D721Med (cell line): ENCODE measurements around the gene ZBTB7B.

ENCODE experiments used
- DNase-seq: peaks from one replicate; pipeline ENCODE4 v3.0.0; 2011; ENCODE audit warnings: low spot score; ENCODE audit not compliant: insufficient read length
- FAIRE-seq: peaks from 2 replicates; lab custom pipeline; 2011; peaks lifted over from hg19 to GRCh38; lab: Jason Lieb, UNC
- CTCF ChIP-seq: IDR thresholded peaks from 2 replicates; pipeline ENCODE4 v1.5.1; 2012; ENCODE audit warnings: mild to moderate bottlenecking, control low read depth; ENCODE audit not compliant: insufficient read depth; ENCODE audit errors: missing control alignments

Gene ZBTB7B

GRCh38 chr1:154957091-154957657 is 45.4 kb upstream of the ZBTB7B start:
- DNase-seq (no peak), FAIRE-seq (no peak)
- no peak for TF ChIP-seq CTCF

GRCh38 chr1:154958036-154958435 is 44.6 kb upstream of the ZBTB7B start:
- DNase-seq (no peak), FAIRE-seq (no peak)
- TF ChIP-seq CTCF = no peak

GRCh38 chr1:154958681-154959425 is 43.7 kb upstream of the ZBTB7B start:
- no peak for FAIRE-seq
- no peak for TF ChIP-seq CTCF

GRCh38 chr1:154959426-154959780 is 43.2 kb upstream of the ZBTB7B start:
- DNase-seq (no peak), FAIRE-seq (no peak)

More at GRCh38 chr1:154958681-154959425, 43.7 kb upstream of the ZBTB7B start:
- no peak for DNase-seq

GRCh38 chr1:154960446-154961136 is 42.0 kb upstream of the ZBTB7B start:
- FAIRE-seq = no peak
- DNase-seq = no peak
- no peak for TF ChIP-seq CTCF

More at GRCh38 chr1:154959426-154959780, 43.2 kb upstream of the ZBTB7B start:
- no peak for TF ChIP-seq CTCF

DNA sequence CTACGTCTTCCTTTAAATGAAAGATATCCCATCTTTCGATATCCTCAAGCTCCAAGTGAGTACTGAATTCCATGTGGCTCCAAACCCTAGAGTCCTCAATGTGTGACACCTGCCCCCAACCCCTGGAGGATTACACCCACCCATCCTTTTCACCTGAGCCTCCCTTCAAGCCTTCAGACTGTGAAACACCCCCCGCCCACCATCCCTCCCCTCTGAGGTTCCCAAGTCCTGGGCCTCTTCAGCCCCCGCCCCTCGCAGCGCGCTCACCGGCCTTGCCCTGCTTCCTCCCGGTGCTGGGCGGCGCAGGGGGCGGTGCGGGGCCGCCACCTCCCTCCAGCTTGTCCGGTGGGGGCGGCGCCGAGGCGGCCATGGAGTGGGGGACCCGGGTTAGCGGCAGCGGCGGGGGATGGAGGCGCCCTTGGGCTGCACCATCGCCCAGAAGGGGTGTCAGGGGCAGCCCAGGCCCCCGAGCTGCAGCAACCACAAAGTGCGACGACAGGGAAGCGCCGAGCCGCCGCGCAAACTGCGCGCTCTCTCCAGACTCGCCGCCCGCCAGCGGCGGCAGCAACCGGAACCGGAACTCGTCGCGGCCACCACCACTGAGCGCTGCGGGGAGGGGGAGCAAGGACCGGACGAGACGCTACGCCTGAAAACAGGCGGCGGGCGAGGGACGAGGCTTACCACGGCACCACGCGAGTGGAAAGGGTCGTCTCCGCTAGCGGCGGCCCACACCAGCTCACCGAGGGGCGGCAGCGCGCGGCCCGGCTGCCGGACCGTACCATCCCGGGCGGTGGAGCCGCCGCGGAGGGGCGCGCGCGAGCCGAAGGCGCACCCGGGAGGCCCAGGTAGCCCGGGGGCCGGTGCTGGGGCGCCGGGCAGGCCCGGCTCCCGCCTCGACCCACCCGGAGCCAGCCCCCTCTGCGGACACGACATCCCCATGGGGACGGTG is 41.1 kb upstream of the ZBTB7B start, which contains the start of gene PYGO2:
Gene PYGO2 (minus strand): TSS at position 576 of the 949 bp plus-strand sequence. CDS start 206 bp downstream, at position 370.
- no peak for FAIRE-seq
- TF ChIP-seq CTCF = peak; percentile 56
- peak; percentile 97 for DNase-seq
